ENCODE results near the gene APBB2.
"Not testable (repeated sequence)": the region's sequence is repeated elsewhere in the genome, so short reads cannot be mapped to it uniquely, and the experiment has no call there.

Gene APBB2

GRCh38 chr4:41069838-41070237 is 144.5 kb downstream of the APBB2 start:
- DNase-seq (ENCODE audit: low read depth in 2 of 3, low spot score in 2 of 3), result no peak

GRCh38 chr4:41069257-41069656 is 145.1 kb downstream of the APBB2 start:
- DNase-seq (ENCODE audit: low read depth in 2 of 3, low spot score in 2 of 3), result no peak

GRCh38 chr4:41067369-41067768 is 147.0 kb downstream of the APBB2 start:
- no peak for DNase-seq (ENCODE audit: low read depth in 2 of 3, low spot score in 2 of 3)

DNA sequence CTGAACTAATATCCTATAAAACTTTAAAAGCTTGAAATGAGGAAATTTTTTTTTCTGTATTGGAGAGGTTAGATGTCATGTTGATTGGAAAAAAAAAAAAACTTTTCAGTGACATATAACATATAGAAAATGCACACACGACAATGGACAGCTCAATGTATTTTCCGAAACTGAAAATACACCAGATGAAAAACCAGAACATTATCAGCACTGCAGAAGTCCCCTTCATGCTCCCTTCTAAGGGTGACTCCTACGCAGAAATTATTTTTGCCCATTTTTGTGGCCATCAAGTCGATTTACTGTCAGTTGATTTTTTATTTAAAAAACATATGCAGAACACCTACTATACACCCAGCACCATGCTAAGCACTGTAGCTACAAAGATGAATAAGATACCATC is 148.3 kb downstream of the APBB2 start:
- no peak for DNase-seq (ENCODE audit: low read depth in 2 of 3, low spot score in 2 of 3)

DNA sequence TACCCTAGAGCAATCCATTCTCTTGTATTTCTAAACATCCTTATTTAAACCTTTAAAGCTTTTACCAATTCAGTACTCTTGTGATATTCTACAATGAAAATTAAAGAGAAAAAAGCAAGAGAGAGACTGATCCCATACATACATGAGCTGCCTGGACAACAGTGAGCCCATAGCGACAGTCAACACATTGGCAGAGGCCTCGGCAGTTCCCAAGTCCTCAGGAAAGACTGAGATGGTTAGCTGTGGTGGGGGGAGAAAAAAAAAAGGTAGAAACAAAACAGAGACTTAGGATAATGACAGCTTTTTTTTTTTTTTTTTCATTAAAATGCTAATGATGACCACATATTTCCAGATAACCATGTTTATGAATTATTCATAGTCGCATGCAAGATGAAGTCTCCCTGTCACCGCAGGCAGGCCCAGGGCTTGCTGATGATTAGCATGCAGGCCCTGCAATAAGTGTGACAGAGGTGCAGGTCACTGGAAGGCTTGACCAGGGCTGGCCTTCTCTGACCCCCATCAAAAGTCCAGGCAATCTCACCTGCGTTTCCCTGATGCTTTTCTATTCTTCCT is 148.8 kb downstream of the APBB2 start:
- DNase-seq (ENCODE audit: low read depth in 2 of 3, low spot score in 2 of 3), result no peak

- DNase-seq (ENCODE audit: low read depth in 2 of 3, low spot score in 2 of 3), result no peak
These were observed 149.4 kb downstream of the APBB2 start for GRCh38 chr4:41064953-41065352.

GRCh38 chr4:41061482-41062185 is 152.7 kb downstream of the APBB2 start:
- no peak for DNase-seq (ENCODE audit: low read depth in 2 of 3, low spot score in 2 of 3)

GRCh38 chr4:41060352-41061334 is 153.7 kb downstream of the APBB2 start:
- DNase-seq (ENCODE audit: low read depth in 2 of 3, low spot score in 2 of 3), result no peak

DNA sequence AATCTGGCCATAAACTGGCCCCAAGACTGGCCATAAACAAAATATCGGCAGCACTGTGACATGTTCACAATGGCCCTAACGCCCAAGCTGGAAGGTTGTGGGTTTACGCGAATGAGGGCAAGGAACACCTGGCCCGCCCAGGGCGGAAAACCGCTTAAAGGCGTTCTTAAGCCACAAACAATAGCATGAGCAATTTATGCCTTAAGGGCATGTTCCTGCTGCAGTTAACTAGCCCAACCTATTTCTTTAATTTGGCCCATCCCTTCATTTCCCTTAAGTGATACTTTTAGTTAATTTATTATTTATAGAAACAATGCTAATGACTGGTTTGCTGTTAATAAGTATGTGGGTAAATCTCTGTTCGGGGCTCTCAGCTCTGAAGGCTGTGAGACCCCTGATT is 154.9 kb downstream of the APBB2 start:
- not testable (repeated sequence) for DNase-seq (ENCODE audit: low read depth in 2 of 3, low spot score in 2 of 3)

GRCh38 chr4:41058426-41058825 is 155.9 kb downstream of the APBB2 start:
- DNase-seq (ENCODE audit: low read depth in 2 of 3, low spot score in 2 of 3), result no peak

GRCh38 chr4:41057467-41057866 is 156.9 kb downstream of the APBB2 start:
- no peak for DNase-seq (ENCODE audit: low read depth in 2 of 3, low spot score in 2 of 3)

DNA sequence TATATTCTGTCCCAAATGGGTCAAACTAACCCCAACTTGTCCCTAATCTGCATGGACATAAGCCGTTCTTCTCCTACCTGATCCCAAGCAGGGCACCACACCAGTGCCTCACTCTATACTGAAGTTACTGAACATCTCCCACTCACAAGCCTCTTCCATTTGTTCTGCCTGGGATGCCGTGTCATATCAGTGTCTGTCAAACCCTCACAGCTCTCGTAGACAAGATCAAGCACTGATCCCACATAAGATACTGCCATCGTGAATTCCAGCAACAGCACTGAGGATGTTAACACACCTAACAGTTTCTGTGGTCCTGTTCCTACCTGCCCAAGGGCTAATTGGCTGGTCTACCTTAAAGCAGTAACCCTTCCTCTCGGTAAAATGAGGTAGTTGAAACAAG is 162.1 kb downstream of the APBB2 start:
- DNase-seq (ENCODE audit: low read depth in 2 of 3, low spot score in 2 of 3), result no peak

GRCh38 chr4:41050880-41051775 is 163.2 kb downstream of the APBB2 start:
- DNase-seq (ENCODE audit: low read depth in 2 of 3, low spot score in 2 of 3), result no peak

DNA sequence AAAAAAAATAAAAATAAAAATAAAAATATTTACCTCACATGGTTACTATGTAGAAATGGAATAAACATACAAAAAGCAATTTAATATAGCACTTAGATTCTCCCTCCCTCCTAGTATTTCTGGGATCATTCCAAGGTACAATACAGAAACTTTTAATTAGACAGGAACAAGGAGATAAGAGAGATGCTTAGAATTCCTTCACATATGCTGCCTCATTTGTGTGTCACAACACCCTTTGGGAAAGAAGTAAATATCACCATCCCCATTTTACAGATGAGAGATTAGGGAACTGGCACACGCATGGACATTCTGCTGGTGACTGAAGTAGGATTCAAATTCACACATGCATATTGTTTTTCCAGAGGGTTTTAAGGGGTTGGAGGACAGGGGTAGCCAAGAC is 164.2 kb downstream of the APBB2 start:
- no peak for DNase-seq (ENCODE audit: low read depth in 2 of 3, low spot score in 2 of 3)

GRCh38 chr4:41049176-41049575 is 165.2 kb downstream of the APBB2 start:
- not testable (repeated sequence) for DNase-seq (ENCODE audit: low read depth in 2 of 3, low spot score in 2 of 3)

GRCh38 chr4:41044791-41045190 is 169.6 kb downstream of the APBB2 start:
- no peak for DNase-seq (ENCODE audit: low read depth in 2 of 3, low spot score in 2 of 3)

GRCh38 chr4:41044165-41044564 is 170.2 kb downstream of the APBB2 start:
- no peak for DNase-seq (ENCODE audit: low read depth in 2 of 3, low spot score in 2 of 3)

GRCh38 chr4:41043465-41043864 is 170.9 kb downstream of the APBB2 start:
- no peak for DNase-seq (ENCODE audit: low read depth in 2 of 3, low spot score in 2 of 3)

DNA sequence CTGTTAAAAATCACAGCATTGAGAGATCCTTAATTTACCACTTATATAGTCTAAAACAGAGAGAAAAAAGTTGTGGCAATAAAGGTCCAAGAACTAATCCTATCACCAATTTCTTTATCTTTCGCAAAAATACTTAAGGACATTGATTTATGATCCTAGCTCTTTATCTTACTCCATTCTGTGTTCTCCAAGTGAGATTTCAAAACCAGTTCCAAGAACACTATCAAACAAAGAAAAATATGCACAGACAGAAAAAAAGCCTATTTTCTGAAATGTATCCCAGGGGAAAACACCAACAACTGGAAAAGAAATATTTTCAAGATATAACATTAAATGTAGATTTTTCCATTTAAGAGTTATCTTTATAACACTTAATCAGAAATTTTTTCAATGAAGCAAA is 172.8 kb downstream of the APBB2 start:
- no peak for DNase-seq (ENCODE audit: low read depth in 2 of 3, low spot score in 2 of 3)

DNA sequence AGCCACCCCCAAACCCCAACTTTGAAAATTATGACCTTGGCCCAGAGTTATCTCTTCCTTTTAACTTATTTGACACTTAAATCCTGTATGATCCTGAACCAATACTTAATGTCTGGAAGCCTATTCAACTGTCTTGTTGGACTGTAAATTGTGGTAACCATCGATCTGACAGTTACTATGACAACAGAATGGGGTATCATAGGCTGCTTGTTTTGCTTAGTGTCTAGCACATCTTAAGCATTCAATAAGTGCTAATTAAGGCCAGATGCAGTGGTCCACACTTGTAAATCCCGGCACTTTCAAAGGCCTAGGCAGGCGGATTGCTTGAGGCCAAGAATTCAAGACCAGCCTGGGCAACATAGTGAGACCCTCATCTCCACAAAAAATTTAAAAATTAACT is 175.0 kb downstream of the APBB2 start:
- no peak for DNase-seq (ENCODE audit: low read depth in 2 of 3, low spot score in 2 of 3)

DNA sequence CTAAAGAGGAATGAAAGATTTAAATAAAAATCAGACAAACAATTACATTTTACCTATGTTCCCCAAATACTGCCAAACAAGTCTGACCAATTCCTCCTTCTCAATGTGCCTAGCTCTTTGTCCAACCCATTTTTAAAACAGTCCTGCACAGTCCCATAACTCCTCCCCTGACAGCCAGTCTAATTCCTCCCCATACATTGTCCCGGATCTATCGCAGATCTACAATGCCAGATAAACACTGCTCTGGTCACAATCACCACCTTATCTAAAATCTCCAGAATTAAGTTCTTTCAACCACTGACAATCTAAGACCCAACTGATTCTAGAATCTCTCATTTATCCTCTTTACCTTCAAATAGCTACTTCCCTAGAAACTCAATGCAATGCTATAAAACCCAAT is 176.0 kb downstream of the APBB2 start:
- no peak for DNase-seq (ENCODE audit: low read depth in 2 of 3, low spot score in 2 of 3)

Data from activated CD8-positive, alpha-beta memory T cell treated with anti-CD3 and anti-CD28 coated beads for 48 hours (primary cell).